K562 (cell line): ENCODE results near the gene LONP1. TPM values are rescaled to one million over a fixed set of nuclear protein-coding genes. Genes with fewer than 3 reads are reported as not detected.

Experiments
- BRD4 ChIP-seq: fragments of 200-600 bp; sonication (generic); IDR thresholded peaks from 2 replicates; pipeline ENCODE4 v1.6.1; 2017; ENCODE audit warnings: inconsistent platforms
- C11orf30 ChIP-seq: fragments of 450-650 bp; IDR thresholded peaks from 2 replicates; pipeline ENCODE4 v1.6.1; 2016; ENCODE audit warnings: low read depth, mild to moderate bottlenecking
- CAMTA2 ChIP-seq: fragments of 250-450 bp; sonication (Bioruptor Pico); conservative IDR thresholded peaks from 2 replicates; pipeline ENCODE4 v1.5.1; 2022
- CBX2 ChIP-seq: fragments of 200-600 bp; sonication (generic); IDR thresholded peaks from one replicate; pipeline ENCODE4 v1.6.1; 2012; ENCODE audit warnings: mild to moderate bottlenecking, low read length, inconsistent platforms; ENCODE audit not compliant: insufficient read depth, poor library complexity, severe bottlenecking
- CLOCK ChIP-seq: fragments of 250-450 bp; sonication (Bioruptor Pico); IDR thresholded peaks from 2 replicates; pipeline ENCODE4 v1.4.0; 2020; ENCODE audit warnings: mild to moderate bottlenecking, moderate library complexity, borderline replicate concordance
- CREB1 ChIP-seq, 2 experiments: sonication (generic) in 1 of 2; formaldehyde crosslinking in 1 of 2; IDR thresholded peaks; 2 replicates each; pipeline versions ENCODE4 v1.6.1 to v1.8.0; 2012 to 2022; ENCODE audit warnings: inconsistent platforms in 1 of 2, mild to moderate bottlenecking in 1 of 2, missing genetic modification reagents in 1 of 2, moderate library complexity in 1 of 2
- E2F8 ChIP-seq: fragments of 450-650 bp; IDR thresholded peaks from 2 replicates; pipeline ENCODE4 v1.7.1; 2018; ENCODE audit warnings: mild to moderate bottlenecking, low read depth; ENCODE audit not compliant: partially characterized antibody
- HDAC1 ChIP-seq, 2 experiments: fragments of 450-650 bp; IDR thresholded peaks; 2 replicates each; pipeline ENCODE4 v1.6.1; 2016 to 2017; ENCODE audit warnings: inconsistent platforms in 1 of 2, mild to moderate bottlenecking in 1 of 2, moderate library complexity in 1 of 2
- ID3 ChIP-seq, 2 experiments: fragments of 250-450 bp in 1 of 2; fragments of 450-650 bp in 1 of 2; sonication (Bioruptor Pico) in 1 of 2; IDR thresholded peaks; 2 replicates each; pipeline versions ENCODE4 v1.6.1 to v1.8.0; 2016 to 2021; ENCODE audit warnings: mild to moderate bottlenecking in 2 of 2, moderate library complexity in 2 of 2, missing compliant biosample characterization in 1 of 2, missing genetic modification characterization in 1 of 2
- JUNB ChIP-seq: fragments of 450-650 bp; formaldehyde crosslinking; conservative IDR thresholded peaks from 2 replicates; pipeline ENCODE4 v1.4.0; 2020; ENCODE audit warnings: mild to moderate bottlenecking
- KDM5B ChIP-seq: fragments of 200-600 bp; sonication (generic); IDR thresholded peaks from 2 replicates; pipeline ENCODE4 v1.6.1; 2012; ENCODE audit warnings: low read depth, mild to moderate bottlenecking, moderate library complexity, low read length, control low read depth, inconsistent platforms; ENCODE audit not compliant: insufficient replicate concordance
- PTBP1 ChIP-seq: fragments of 200-400 bp; formaldehyde crosslinking; IDR thresholded peaks from 2 replicates; pipeline ENCODE4 v1.6.1; 2017; ENCODE audit warnings: low read depth, low read length
- SIX5 ChIP-seq, 2 experiments: IDR thresholded peaks; 2 replicates each; pipeline ENCODE4 v1.6.1; 2011; ENCODE audit warnings: low read length in 2 of 2, borderline replicate concordance in 1 of 2, low read depth in 1 of 2, mild to moderate bottlenecking in 1 of 2, moderate library complexity in 1 of 2; ENCODE audit not compliant: insufficient read depth in 1 of 2
- STAT5A ChIP-seq: IDR thresholded peaks from 2 replicates; pipeline ENCODE4 v1.6.1; 2012; ENCODE audit warnings: low read length, inconsistent platforms, borderline replicate concordance
- TFAP4 ChIP-seq: sonication (generic); formaldehyde crosslinking; IDR thresholded peaks from 2 replicates; pipeline ENCODE4 v1.8.0; 2022; ENCODE audit warnings: missing genetic modification reagents, mild to moderate bottlenecking, moderate library complexity, borderline replicate concordance
- ZNF124 ChIP-seq: sonication (generic); formaldehyde crosslinking; IDR thresholded peaks from 2 replicates; pipeline ENCODE4 v1.8.1; 2022; ENCODE audit warnings: missing genetic modification reagents
- ZNF174 ChIP-seq: fragments of 250-450 bp; sonication (Bioruptor Pico); IDR thresholded peaks from 2 replicates; pipeline ENCODE4 v1.4.0; 2020; ENCODE audit warnings: mild to moderate bottlenecking
- ZNF586 ChIP-seq: fragments of 450-650 bp; formaldehyde crosslinking; conservative IDR thresholded peaks from 2 replicates; pipeline ENCODE4 v1.4.0; 2020; ENCODE audit warnings: mild to moderate bottlenecking, moderate library complexity
- polyA plus RNA-seq, 8 experiments: library from polyadenylated mRNA; depleted of rRNA in 4 of 8; stranded (reverse) in 5 of 8; unstranded in 3 of 8; fragments of >200 nt; fragmentation: Nextera tagmentation in 2 of 8; fragmentation: Illumina TruSeq in 1 of 8; extraction: Ambion mirVana in 2 of 8; extraction: Trizol in 1 of 8; gene quantifications; 2 replicates each; pipeline versions ENCODE4 v1.2.1 to v1.2.3, GENCODE V29; 2011 to 2014; ENCODE audit warnings: inconsistent platforms in 1 of 8, missing spikeins in 1 of 8
- total RNA-seq, 7 experiments: library from RNA; depleted of rRNA in 6 of 7; stranded (reverse); fragments of >200 nt in 6 of 7; fragmentation: Illumina TruSeq in 2 of 7; extraction: Trizol in 2 of 7; gene quantifications; 2 replicates each; pipeline versions ENCODE4 v1.2.1 to v1.2.3, GENCODE V29; 2011 to 2021; ENCODE audit warnings: low replicate concordance in 1 of 7

LONP1 gene
- total and polyA plus RNA-seq, 9 of the 15 experiments (the other 6 are each of a cell fraction or from before 2014, with no cell fraction given), result 1.1 to 238 (median 84.5) TPM

- TF ChIP-seq BRD4 (no peak), ZNF586 (CRISPR knock-in tag) (no peak), HDAC1 (IDR thresholded peaks at IDR 0.05) (no peak), CAMTA2 (CRISPR knock-in tag) (no peak), KDM5B (no peak), JUNB (CRISPR knock-in tag) (no peak), TFAP4 (no peak), SIX5 (IDR thresholded peaks at IDR 0.05; ENCODE audit: borderline replicate concordance in 1 of 2, insufficient read depth in 1 of 2, low read depth in 1 of 2, low read length in 2 of 2) (no peak), ID3 (CRISPR knock-in tag; IDR thresholded peaks at IDR 0.05) (no peak), ID3 (tag; IDR thresholded peaks at IDR 0.05) (no peak), C11orf30 (no peak), CBX2 (no peak), CREB1 (IDR thresholded peaks at IDR 0.05) (no peak), CREB1 (CRISPR knock-in tag; IDR thresholded peaks at IDR 0.05) (no peak), E2F8 (no peak), ZNF174 (CRISPR knock-in tag) (no peak), STAT5A (no peak), PTBP1 (no peak), ZNF124 (CRISPR knock-in tag) (no peak), CLOCK (CRISPR knock-in tag) (no peak)
Measured at GRCh38 chr19:5706876-5707573, 12.9 kb downstream of the LONP1 start (continued).
